Cardiac muscle cell (in vitro differentiated cells and primary cell): ENCODE measurements around the gene HMX2. TPM values are rescaled to one million over a fixed set of nuclear protein-coding genes. Genes with fewer than 3 reads are reported as not detected.

Experiments
- DNase-seq, 2 donors: peaks; one replicate each; pipeline versions ENCODE4 v3.0.0 to v3.0.0-alpha.2; 2010 to 2017; ENCODE audit warnings: low read depth in 1 of 2, low spot score in 1 of 2
- H3K27ac ChIP-seq: fragments of 200-600 bp; sonication (generic); 2 replicates; pipeline ENCODE4 v1.5.1; 2016
- H3K27me3 ChIP-seq: fragments of 200-600 bp; sonication (generic); 2 replicates; pipeline ENCODE4 v1.6.0; 2016; ENCODE audit warnings: control low read depth
- H3K36me3 ChIP-seq: fragments of 200-600 bp; sonication (generic); 2 replicates; pipeline ENCODE4 v1.5.1; 2016; ENCODE audit warnings: control low read depth
- H3K4me1 ChIP-seq: fragments of 200-600 bp; sonication (generic); 2 replicates; pipeline ENCODE4 v1.8.1; 2017; ENCODE audit warnings: low read depth, mild to moderate bottlenecking, mixed run types
- H3K4me3 ChIP-seq: fragments of 200-600 bp; sonication (generic); 2 replicates; pipeline ENCODE4 v1.5.1; 2016; ENCODE audit warnings: mild to moderate bottlenecking
- H3K9me3 ChIP-seq: fragments of 200-600 bp; sonication (generic); 2 replicates; pipeline ENCODE4 v1.5.1; 2017; ENCODE audit warnings: low read depth, mild to moderate bottlenecking, control low read depth
- CTCF ChIP-seq: IDR thresholded peaks from 2 replicates; pipeline ENCODE4 v1.5.1; 2012; ENCODE audit warnings: low read depth, mild to moderate bottlenecking, low read length
- polyA plus RNA-seq: library from polyadenylated mRNA; unstranded; fragments of >200 nt; fragmentation: Nextera tagmentation; extraction: Ambion mirVana; gene quantifications from 2 replicates; pipeline ENCODE4 v1.2.1, GENCODE V29; 2016
- total RNA-seq: library from RNA; depleted of rRNA; stranded (reverse); fragments of >200 nt; gene quantifications from 2 replicates; pipeline ENCODE4 v1.2.3, GENCODE V29; 2016

HMX2 gene
- total and polyA plus RNA-seq, 2 experiments from 2014 or later: not detected

GRCh38 chr10:123149162-123149567, 1.2 kb downstream of the HMX2 start:
- TF ChIP-seq CTCF: no peak
- no peak for DNase-seq
- H3K9me3 ChIP-seq: no peaks in the 10 kb centered on the region
- peaks cover 94% of the 10 kb centered on the region for H3K27me3 ChIP-seq
- H3K36me3 ChIP-seq: no peaks in the 10 kb centered on the region
- no peak overlapping the region for H3K27ac ChIP-seq
- peak overlapping the region; percentile 32 for H3K4me3 ChIP-seq
- H3K4me1 ChIP-seq: peaks cover 12% of the 10 kb centered on the region

DNA sequence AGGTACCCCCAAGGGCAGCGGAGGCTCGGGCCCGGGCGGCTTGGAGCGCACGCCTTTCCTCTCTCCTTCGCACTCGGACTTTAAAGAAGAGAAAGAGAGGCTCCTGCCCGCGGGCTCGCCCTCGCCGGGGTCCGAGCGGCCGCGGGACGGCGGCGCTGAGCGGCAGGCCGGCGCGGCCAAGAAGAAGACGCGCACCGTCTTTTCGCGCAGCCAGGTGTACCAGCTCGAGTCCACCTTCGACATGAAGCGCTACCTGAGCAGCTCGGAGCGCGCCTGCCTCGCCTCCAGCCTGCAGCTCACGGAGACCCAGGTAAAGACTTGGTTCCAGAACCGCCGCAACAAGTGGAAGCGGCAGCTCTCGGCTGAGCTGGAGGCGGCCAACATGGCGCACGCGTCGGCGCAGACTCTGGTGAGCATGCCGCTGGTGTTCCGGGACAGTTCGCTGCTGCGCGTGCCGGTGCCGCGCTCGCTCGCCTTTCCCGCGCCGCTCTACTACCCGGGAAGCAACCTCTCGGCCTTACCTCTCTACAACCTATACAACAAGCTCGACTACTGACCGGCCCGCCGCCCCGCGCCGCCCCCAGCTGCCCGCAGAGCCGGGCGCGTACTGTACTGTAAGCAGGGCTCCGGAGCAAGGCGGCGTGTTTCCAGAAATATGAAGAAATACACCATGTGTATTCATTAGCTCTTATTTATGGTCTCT, 1.8 kb downstream of the HMX2 start:
- H3K4me3 ChIP-seq: peak overlapping the region; percentile 32
- no peaks in the 10 kb centered on the region for H3K9me3 ChIP-seq
- DNase-seq: peak; percentile 44 to 68
- H3K36me3 ChIP-seq: no peaks in the 10 kb centered on the region
- H3K27ac ChIP-seq: no peak overlapping the region
- H3K4me1 ChIP-seq: peaks cover 12% of the 10 kb centered on the region
- peaks cover 89% of the 10 kb centered on the region for H3K27me3 ChIP-seq
- TF ChIP-seq CTCF: no peak

DNA sequence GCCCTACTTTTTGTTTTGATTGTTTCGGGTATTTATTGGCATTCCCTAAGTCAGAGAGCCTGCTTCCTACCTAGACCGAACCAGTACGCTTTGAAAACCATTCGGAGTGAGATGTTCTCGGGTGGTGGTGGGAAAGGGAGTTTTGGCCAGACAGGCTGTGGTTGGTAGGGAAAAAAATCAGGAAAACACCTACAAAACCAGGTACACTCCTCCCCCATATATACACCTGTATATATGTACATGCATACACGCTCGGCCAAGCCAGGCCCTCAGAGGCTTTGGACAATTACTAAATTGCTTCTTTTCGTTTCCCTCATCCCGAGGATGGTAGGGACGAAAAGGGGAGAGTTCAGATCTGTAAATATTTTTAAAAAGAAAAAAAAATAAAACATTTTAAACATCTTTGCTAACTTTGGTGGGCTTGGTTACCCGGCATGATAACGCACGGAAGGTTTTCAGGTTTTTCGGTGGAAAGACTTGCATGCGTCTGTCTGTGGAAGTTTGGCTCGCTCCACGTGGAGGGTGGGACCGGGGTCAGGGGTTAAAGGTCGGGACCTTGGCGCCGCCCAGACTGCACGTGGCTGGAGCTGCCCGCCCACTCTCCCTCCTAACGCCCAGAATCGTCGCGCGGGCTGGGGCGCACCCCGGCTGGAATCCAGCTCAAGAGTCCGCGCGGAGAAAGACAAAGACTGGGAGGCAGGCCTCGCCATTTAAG, 2.5 kb downstream of the HMX2 start:
- H3K36me3 ChIP-seq: no peaks in the 10 kb centered on the region
- TF ChIP-seq CTCF: no peak
- peak overlapping the region; percentile 32 for H3K4me3 ChIP-seq
- DNase-seq: no peak
- no peak overlapping the region for H3K27ac ChIP-seq
- H3K9me3 ChIP-seq: no peaks in the 10 kb centered on the region
- peaks cover 81% of the 10 kb centered on the region for H3K27me3 ChIP-seq
- H3K4me1 ChIP-seq: peaks cover 15% of the 10 kb centered on the region

GRCh38 chr10:123150986-123151736, 3.2 kb downstream of the HMX2 start:
- Histone ChIP-seq H3K4me1 (peaks cover 15% of the 10 kb centered on the region), H3K27ac (no peak overlapping the region)

More at GRCh38 chr10:123150986-123151736, 3.2 kb downstream of the HMX2 start:
- no peak for TF ChIP-seq CTCF
- DNase-seq: peak in 1 of 2 donors; percentile 47
- peaks cover 6% of the 10 kb centered on the region for H3K36me3 ChIP-seq
- no peaks in the 10 kb centered on the region for H3K9me3 ChIP-seq
- peaks cover 74% of the 10 kb centered on the region for H3K27me3 ChIP-seq
- peak overlapping the region; percentile 17 for H3K4me3 ChIP-seq
